ENCODE measurements around the gene CPT1A.

Gene CPT1A

GRCh38 chr11:68852628-68853027 lies 10.9 kb upstream of the CPT1A start:
- no peak for DNase-seq

DNA sequence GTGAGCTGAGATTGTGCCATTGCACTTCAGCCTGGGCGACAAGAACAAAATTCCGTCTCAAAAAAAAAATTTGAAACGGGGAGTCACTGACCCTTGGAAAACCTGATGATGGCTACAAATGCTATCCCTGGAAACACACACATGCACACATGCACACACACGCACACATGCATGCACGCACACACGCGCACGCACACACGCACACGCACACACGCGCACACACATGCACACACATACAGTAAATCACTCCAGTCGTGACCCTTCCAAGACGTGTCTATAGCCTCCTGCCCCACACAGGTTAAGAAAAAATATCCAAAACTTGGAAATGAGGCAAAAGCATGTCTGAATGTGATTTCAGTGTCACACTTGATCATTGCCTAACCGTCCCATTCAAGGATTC lies 6.7 kb upstream of the CPT1A start:
- no peak for DNase-seq

DNA sequence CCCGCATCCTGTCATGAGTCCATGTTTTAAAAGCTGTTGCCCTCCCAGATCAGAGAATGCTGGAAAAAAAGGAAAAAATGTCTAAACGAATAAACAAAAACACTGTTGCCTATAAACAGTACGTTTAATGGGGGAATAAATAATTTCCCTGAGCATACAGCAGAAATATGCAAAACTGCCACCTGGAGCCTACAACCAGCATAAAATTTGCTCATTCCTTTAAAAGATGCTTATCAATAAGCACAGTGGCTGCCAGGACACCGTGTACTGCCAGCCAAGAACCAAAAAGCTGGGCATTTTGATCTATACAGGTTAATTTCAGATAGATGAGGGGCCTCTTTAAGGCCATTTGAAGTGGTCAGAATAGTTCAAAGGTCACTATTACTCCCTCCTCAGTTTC lies 5.7 kb upstream of the CPT1A start:
- no peak for DNase-seq

GRCh38 chr11:68845351-68846002 lies 3.8 kb upstream of the CPT1A start:
- no peak for DNase-seq

DNA sequence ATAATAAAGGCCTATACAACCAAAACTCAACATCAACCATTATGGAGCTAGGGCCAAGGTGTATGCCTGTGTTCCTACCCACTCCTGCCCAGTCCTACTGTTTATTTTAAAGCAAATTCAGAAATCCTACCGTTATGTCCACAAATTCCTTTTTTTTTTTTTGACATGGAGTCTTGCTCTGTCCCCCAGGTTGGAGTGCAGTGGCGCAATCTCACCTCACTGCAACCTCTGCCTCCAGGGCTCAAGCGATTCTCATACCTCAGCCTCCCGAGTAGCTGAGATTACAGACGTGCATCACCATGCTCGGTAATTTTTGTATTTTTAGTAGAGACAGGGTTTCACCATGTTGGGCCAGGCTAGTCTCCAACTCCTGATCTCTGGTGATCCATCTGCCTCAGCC lies 3.1 kb upstream of the CPT1A start:
- no peak for DNase-seq

DNA sequence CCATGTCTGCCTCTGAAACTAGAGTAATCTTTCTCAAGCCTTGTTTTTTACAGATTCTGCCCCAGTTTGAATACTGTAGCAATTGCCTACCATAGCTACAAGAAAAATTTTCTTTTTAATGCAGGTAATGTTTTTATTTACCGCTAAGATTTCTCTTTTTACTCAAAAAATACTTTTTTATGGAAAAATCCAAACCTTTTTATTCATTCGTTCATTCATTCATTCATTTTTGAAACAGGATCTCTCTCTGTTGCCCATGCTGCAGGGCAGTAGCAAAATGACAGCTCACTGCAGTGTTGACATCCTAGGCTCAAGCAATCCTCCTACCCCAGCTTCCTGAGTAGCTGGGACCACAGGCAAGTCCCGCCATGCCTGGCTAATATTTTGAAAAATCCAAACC lies 2.7 kb upstream of the CPT1A start:
- DNase-seq, result no peak

GRCh38 chr11:68843703-68844312 lies 2.1 kb upstream of the CPT1A start:
- DNase-seq, result no peak

- no peak for DNase-seq
Measured at GRCh38 chr11:68843052-68843561, 1.4 kb upstream of the CPT1A start.

GRCh38 chr11:68842427-68843051 lies 823 bp upstream of the CPT1A start:
- no peak for DNase-seq

GRCh38 chr11:68840661-68841653 lies 759 bp downstream of the CPT1A start:
- no peak for DNase-seq

- no peak for DNase-seq
Measured at GRCh38 chr11:68839911-68840641, 1.6 kb downstream of the CPT1A start.

DNA sequence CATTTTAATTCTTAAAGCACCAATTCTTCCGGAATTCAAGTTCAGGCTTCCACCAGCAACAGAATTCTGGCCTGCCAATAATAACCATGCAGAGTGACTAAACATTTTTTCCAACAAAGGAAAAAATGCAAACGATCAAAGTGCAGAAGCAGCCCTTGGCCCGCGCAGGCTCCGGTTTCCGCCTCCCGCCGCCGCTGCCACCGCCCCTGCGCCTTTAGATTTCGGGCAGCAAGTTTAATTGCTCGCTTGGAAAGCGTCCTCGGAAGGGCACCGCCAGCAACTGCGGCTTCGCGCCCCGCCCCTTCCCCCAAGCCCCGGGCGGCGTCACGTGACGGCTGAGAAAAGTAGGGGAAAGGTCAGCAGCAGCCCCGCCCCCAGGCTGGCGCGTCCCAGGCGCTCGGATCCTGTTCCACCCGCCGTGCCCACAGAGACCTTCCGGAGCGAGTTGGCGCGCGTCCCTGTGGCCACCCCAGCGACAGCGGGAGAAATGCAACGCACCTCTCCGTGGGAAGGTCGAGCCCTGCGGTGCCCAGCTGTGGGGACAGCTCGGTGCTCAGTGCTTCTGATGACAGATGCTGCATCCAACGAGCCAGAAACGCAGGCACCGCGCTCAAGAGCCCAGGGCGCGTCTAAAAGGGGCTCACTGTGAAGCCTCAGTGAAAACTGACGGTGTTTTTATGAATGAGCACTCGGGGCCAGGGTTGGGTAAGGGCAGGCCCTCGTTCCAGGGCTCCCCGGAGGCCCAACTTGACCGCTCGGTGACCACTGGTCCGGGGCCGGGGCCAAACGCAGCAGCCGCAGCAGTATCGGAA lies 2.5 kb downstream of the CPT1A start:
- DNase-seq, result peak; percentile 90

DNA sequence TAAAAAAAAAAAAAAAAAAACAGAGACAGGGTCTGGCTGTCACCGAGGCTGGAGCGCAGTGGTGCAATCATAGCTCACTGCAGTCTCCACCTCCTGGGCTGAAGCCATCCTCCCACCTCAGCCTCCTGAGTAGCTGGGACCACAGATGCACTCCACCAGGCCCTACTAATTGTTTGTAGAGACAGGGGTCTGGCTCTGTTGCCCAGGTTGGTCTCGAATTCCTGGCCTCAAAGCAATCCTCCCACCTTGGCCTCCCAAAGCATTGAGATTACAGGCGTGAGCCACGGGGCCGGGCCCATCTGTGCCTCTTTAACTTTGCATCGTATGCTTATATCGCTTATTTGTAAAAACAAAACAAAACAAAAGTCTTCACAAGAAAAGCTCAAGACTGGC lies 3.1 kb downstream of the CPT1A start:
- no peak for DNase-seq

GRCh38 chr11:68837583-68838571 lies 3.8 kb downstream of the CPT1A start:
- no peak for DNase-seq

GRCh38 chr11:68835749-68836148 lies 6.0 kb downstream of the CPT1A start:
- no peak for DNase-seq

DNA sequence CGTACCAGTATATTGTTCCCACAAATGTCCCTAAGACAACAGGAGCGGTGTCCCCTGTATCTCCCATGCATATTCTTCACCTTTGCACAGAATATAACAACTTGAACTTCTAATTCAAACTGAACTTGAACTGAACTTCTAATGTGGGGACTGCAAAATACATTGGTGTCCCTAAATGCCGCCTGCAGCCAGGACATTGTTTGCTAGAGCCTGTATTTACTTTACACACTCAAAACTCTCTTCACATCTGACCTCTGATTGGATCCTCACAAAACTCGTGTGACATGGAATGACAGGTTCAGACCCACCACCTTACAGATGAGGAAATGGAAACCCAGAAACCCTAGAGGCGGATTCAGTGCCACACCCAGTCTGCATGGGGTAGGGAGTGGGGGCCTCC lies 6.4 kb downstream of the CPT1A start:
- DNase-seq, result no peak

GRCh38 chr11:68832476-68833181 lies 9.1 kb downstream of the CPT1A start:
- DNase-seq, result no peak

DNA sequence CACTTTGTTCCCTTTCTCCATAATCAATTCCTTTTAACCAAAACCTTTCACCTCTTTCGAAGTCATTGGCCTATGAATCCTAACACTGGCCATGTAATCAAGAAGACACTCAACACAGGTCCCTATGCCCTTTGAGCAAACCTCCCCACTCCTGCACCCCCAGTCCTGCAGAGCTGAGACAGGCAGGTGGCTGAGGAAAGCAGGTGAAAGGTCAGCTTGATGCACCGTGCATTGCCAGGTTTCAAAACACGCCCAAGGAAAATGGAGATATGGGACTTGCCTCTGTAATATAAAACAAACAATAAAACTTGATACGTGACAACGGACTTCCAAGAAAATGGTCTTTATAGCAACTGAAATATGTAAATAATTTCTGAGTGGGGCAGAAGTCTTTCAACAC lies 10.6 kb downstream of the CPT1A start:
- DNase-seq, result no peak

GRCh38 chr11:68829581-68829980 lies 12.1 kb downstream of the CPT1A start:
- no peak for DNase-seq

DNA sequence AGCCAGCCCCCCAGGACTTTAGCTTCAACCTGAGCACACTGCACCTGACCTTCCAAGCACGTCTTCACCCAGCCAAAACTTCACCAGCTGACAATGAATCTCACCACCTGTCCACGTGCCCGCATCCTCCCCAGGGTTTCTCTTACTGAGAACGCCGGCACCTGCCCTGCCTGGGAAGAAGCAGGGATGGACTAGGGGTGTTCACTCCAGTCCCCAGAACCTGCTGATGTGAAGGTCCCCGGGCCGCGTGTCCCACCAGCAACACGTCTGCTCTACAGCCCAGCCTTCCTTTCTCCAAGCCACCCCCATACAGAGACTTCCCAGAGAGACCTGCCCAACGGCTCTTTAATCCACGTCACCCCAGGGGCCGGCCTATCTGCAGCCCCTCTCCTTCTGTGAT lies 12.8 kb downstream of the CPT1A start:
- DNase-seq, result no peak

Data from NCI-H1048 (cell line).